Neural progenitor cell (in vitro differentiated cells): ENCODE measurements around the gene ARRDC3. TPM values are rescaled to one million over a fixed set of nuclear protein-coding genes. Genes with fewer than 3 reads are reported as not detected.
"Not testable (repeated sequence)": the region's sequence is repeated elsewhere in the genome, so short reads cannot be mapped to it uniquely, and the experiment has no call there.

Source experiments
- DNase-seq: peaks from one replicate; pipeline ENCODE4 v3.0.0-alpha.2; 2016; ENCODE audit warnings: low spot score
- H2AFZ ChIP-seq: fragments of 200-600 bp; sonication (generic); replicated peaks from 2 replicates; pipeline ENCODE4 v1.6.1; 2016; ENCODE audit warnings: antibody characterized with exemption
- H3F3A ChIP-seq: fragments of 200-600 bp; sonication (generic); 2 replicates; pipeline ENCODE4 v1.6.1; 2016; ENCODE audit warnings: antibody characterized with exemption, low read depth
- H3K27ac ChIP-seq: fragments of 200-600 bp; sonication (generic); 2 replicates; pipeline ENCODE4 v1.5.1; 2016; ENCODE audit warnings: mild to moderate bottlenecking
- H3K27me3 ChIP-seq: fragments of 200-600 bp; sonication (generic); 2 replicates; pipeline ENCODE4 v1.6.1; 2016; ENCODE audit warnings: mild to moderate bottlenecking, moderate library complexity
- H3K36me3 ChIP-seq: fragments of 200-600 bp; sonication (generic); 2 replicates; pipeline ENCODE4 v1.5.1; 2016
- H3K4me1 ChIP-seq: fragments of 200-600 bp; sonication (generic); 2 replicates; pipeline ENCODE4 v1.6.1; 2016; ENCODE audit warnings: mixed run types
- H3K4me2 ChIP-seq: fragments of 200-600 bp; sonication (generic); 2 replicates; pipeline ENCODE4 v1.6.1; 2016
- H3K4me3 ChIP-seq: fragments of 200-600 bp; sonication (generic); 2 replicates; pipeline ENCODE4 v1.5.1; 2016
- H3K79me2 ChIP-seq: fragments of 200-600 bp; sonication (generic); 2 replicates; pipeline ENCODE4 v1.6.1; 2016; ENCODE audit warnings: low read depth
- H3K9ac ChIP-seq: fragments of 200-600 bp; sonication (generic); 2 replicates; pipeline ENCODE4 v1.6.1; 2016
- H3K9me3 ChIP-seq: fragments of 200-600 bp; sonication (generic); 2 replicates; pipeline ENCODE4 v1.5.1; 2016; ENCODE audit warnings: low read depth
- H4K20me1 ChIP-seq: fragments of 200-600 bp; sonication (generic); 2 replicates; pipeline ENCODE4 v1.6.1; 2016; ENCODE audit warnings: low read depth
- H3K27ac Mint-ChIP-seq: 3 replicates; pipeline ENCODE4 v1.8.0; 2021; ENCODE audit warnings: mixed read lengths
- H3K27me3 Mint-ChIP-seq: 2 replicates; pipeline ENCODE4 v1.8.0; 2022; ENCODE audit warnings: low read depth, mild to moderate bottlenecking, inconsistent platforms, moderate library complexity, mixed read lengths; ENCODE audit not compliant: insufficient read depth
- H3K36me3 Mint-ChIP-seq: 3 replicates; pipeline ENCODE4 v1.8.0; 2021; ENCODE audit warnings: mixed read lengths
- H3K4me1 Mint-ChIP-seq: 3 replicates; pipeline ENCODE4 v1.8.0; 2021; ENCODE audit warnings: mixed read lengths
- H3K4me3 Mint-ChIP-seq: 3 replicates; pipeline ENCODE4 v1.8.0; 2021; ENCODE audit warnings: mild to moderate bottlenecking, moderate library complexity, mixed read lengths
- H3K9me3 Mint-ChIP-seq: 3 replicates; pipeline ENCODE4 v1.8.0; 2020; ENCODE audit warnings: mixed read lengths
- CTCF ChIP-seq: fragments of 200-600 bp; sonication (generic); IDR thresholded peaks from 2 replicates; pipeline ENCODE4 v1.5.1; 2017; ENCODE audit warnings: antibody characterized with exemption, mild to moderate bottlenecking
- EZH2 ChIP-seq: fragments of 200-600 bp; sonication (generic); IDR thresholded peaks from 2 replicates; pipeline ENCODE4 v1.6.1; 2017; ENCODE audit warnings: antibody characterized with exemption, mild to moderate bottlenecking, moderate library complexity
- EZH2phosphoT487 ChIP-seq: fragments of 200-600 bp; sonication (generic); IDR thresholded peaks from 2 replicates; pipeline ENCODE4 v1.6.1; 2017; ENCODE audit warnings: antibody characterized with exemption
- total RNA-seq: library from RNA; depleted of rRNA; stranded (reverse); fragments of >200 nt; gene quantifications from 2 replicates; pipeline ENCODE4 v1.2.3, GENCODE V29; 2015; ENCODE audit warnings: low replicate concordance

The ARRDC3 gene
- total RNA-seq, 1 donor from 2014 or later: 126 TPM

GRCh38 chr5:91386120-91386519, 3.0 kb upstream of the ARRDC3 start:
- H4K20me1 ChIP-seq: peaks cover 7% of the 10 kb centered on the region
- H2AFZ ChIP-seq: no peak overlapping the region
- no peaks in the 10 kb centered on the region for H3K9me3 ChIP-seq
- no peak overlapping the region for H3K4me3 ChIP-seq
- H3K4me1 Mint-ChIP-seq: peaks cover 14% of the 10 kb centered on the region
- no peak for DNase-seq
- H3K27ac ChIP-seq: no peak overlapping the region
- H3K79me2 ChIP-seq: peaks cover 19% of the 10 kb centered on the region
- no peaks in the 10 kb centered on the region for H3K36me3 ChIP-seq
- H3K9me3 Mint-ChIP-seq: no peaks in the 10 kb centered on the region
- no peaks in the 10 kb centered on the region for H3K27me3 Mint-ChIP-seq
- H3K9ac ChIP-seq: no peak overlapping the region
- TF ChIP-seq EZH2: no peak
- no peak for TF ChIP-seq CTCF
- TF ChIP-seq EZH2phosphoT487: no peak
- H3K36me3 Mint-ChIP-seq: peaks cover 7% of the 10 kb centered on the region
- no peak overlapping the region for H3K27ac Mint-ChIP-seq
- no peak overlapping the region for H3K4me3 Mint-ChIP-seq
- no peak overlapping the region for H3K4me2 ChIP-seq
- H3K27me3 ChIP-seq: no peaks in the 10 kb centered on the region
- peaks cover 6% of the 10 kb centered on the region for H3K4me1 ChIP-seq
- peaks cover 40% of the 10 kb centered on the region for H3F3A ChIP-seq

- H3K9me3 Mint-ChIP-seq, H3K27ac ChIP-seq, H3K4me3 ChIP-seq, H3K4me1 ChIP-seq, H4K20me1 ChIP-seq, H3K27ac Mint-ChIP-seq, H2AFZ ChIP-seq, H3K27me3 Mint-ChIP-seq, H3K4me2 ChIP-seq, H3K9ac ChIP-seq, H3K9me3 ChIP-seq, DNase-seq, H3K4me3 Mint-ChIP-seq, H3K27me3 ChIP-seq, H3K36me3 Mint-ChIP-seq, H3K36me3 ChIP-seq: not testable (repeated sequence)
- Histone ChIP-seq H3K79me2 (peaks cover 23% of the 10 kb centered on the region), H3F3A (peaks cover 43% of the 10 kb centered on the region)
- H3K4me1 Mint-ChIP-seq: peaks cover 14% of the 10 kb centered on the region
Observed at GRCh38 chr5:91385596-91385995, 2.5 kb upstream of the ARRDC3 start.

GRCh38 chr5:91384671-91385430, 1.7 kb upstream of the ARRDC3 start:
- peak; percentile 88 for DNase-seq
- H3K79me2 ChIP-seq: peaks cover 26% of the 10 kb centered on the region
- no peaks in the 10 kb centered on the region for H3K27me3 ChIP-seq
- peaks cover 47% of the 10 kb centered on the region for H3F3A ChIP-seq
- H3K4me2 ChIP-seq: peak overlapping the region; percentile 94
- Mint-ChIP-seq H3K4me3 (peak overlapping the region; percentile 93), H3K9me3 (no peaks in the 10 kb centered on the region), H3K27ac (peak overlapping the region; percentile 96), H3K27me3 (peaks cover 3% of the 10 kb centered on the region), H3K4me1 (peaks cover 14% of the 10 kb centered on the region), H3K36me3 (peaks cover 7% of the 10 kb centered on the region)
- H2AFZ ChIP-seq: no peak overlapping the region
- H3K4me3 ChIP-seq: peak overlapping the region; percentile 99
- peaks cover 7% of the 10 kb centered on the region for H4K20me1 ChIP-seq
- TF ChIP-seq EZH2phosphoT487 (no peak), CTCF (peak; percentile 99), EZH2 (no peak)
- no peak overlapping the region for H3K27ac ChIP-seq
- no peaks in the 10 kb centered on the region for H3K9me3 ChIP-seq
- no peaks in the 10 kb centered on the region for H3K36me3 ChIP-seq
- H3K9ac ChIP-seq: no peak overlapping the region
- peaks cover 6% of the 10 kb centered on the region for H3K4me1 ChIP-seq

- TF ChIP-seq EZH2phosphoT487 (no peak), CTCF (no peak), EZH2 (no peak)
- DNase-seq: peak; percentile 45
Observed at GRCh38 chr5:91383956-91384300, 811 bp upstream of the ARRDC3 start.

More at GRCh38 chr5:91383956-91384300, 811 bp upstream of the ARRDC3 start:
- Mint-ChIP-seq H3K27ac (peak overlapping the region; percentile 96), H3K9me3 (no peaks in the 10 kb centered on the region), H3K4me3 (peak overlapping the region; percentile 93), H3K27me3 (peaks cover 3% of the 10 kb centered on the region), H3K4me1 (peaks cover 19% of the 10 kb centered on the region), H3K36me3 (peaks cover 10% of the 10 kb centered on the region)
- peaks cover 7% of the 10 kb centered on the region for H4K20me1 ChIP-seq
- no peaks in the 10 kb centered on the region for H3K9me3 ChIP-seq
- H3K36me3 ChIP-seq: no peaks in the 10 kb centered on the region
- peak overlapping the region; percentile 100 for H3K27ac ChIP-seq
- peak overlapping the region; percentile 94 for H3K4me2 ChIP-seq
- peaks cover 56% of the 10 kb centered on the region for H3F3A ChIP-seq
- peak overlapping the region; percentile 54 for H3K9ac ChIP-seq
- peaks cover 11% of the 10 kb centered on the region for H3K4me1 ChIP-seq
- H3K27me3 ChIP-seq: no peaks in the 10 kb centered on the region
- H2AFZ ChIP-seq: no peak overlapping the region
- H3K79me2 ChIP-seq: peaks cover 35% of the 10 kb centered on the region
- peak overlapping the region; percentile 99 for H3K4me3 ChIP-seq
